Mesodermal cell (in vitro differentiated cells): ENCODE measurements around the gene HPS3.
"Not testable (repeated sequence)": the region's sequence is repeated elsewhere in the genome, so short reads cannot be mapped to it uniquely, and the experiment has no call there.

ENCODE experiments used
- H3K27ac ChIP-seq: 2 replicates; pipeline ENCODE4 v1.7.0; 2013; ENCODE audit warnings: mild to moderate bottlenecking, low read depth, low read length, moderate library complexity; ENCODE audit not compliant: severe bottlenecking
- H3K36me3 ChIP-seq: 2 replicates; pipeline ENCODE4 v1.7.1; 2013; ENCODE audit warnings: mild to moderate bottlenecking, low read length, moderate library complexity; ENCODE audit not compliant: control insufficient read depth, insufficient read depth
- H3K4me1 ChIP-seq: one replicate; pipeline ENCODE4 v1.7.1; 2013; ENCODE audit warnings: mild to moderate bottlenecking, low read length; ENCODE audit not compliant: insufficient read depth, control insufficient read depth, poor library complexity, severe bottlenecking
- H3K4me3 ChIP-seq: 2 replicates; pipeline ENCODE4 v1.7.0; 2013; ENCODE audit warnings: low read length, control low read depth, mild to moderate bottlenecking; ENCODE audit not compliant: insufficient read depth, poor library complexity, severe bottlenecking; ENCODE audit errors: extremely low read depth
- H3K9me3 ChIP-seq: 2 replicates; pipeline ENCODE4 v1.7.1; 2013; ENCODE audit warnings: mild to moderate bottlenecking, low read length, moderate library complexity; ENCODE audit not compliant: control insufficient read depth
- WGBS, 2 experiments: methylation state at CpG; one replicate each; pipeline ENCODE4 v1.1.5; 2013; ENCODE audit warnings: missing lambda C conversion rate in 2 of 2; ENCODE audit not compliant: insufficient coverage in 2 of 2; 5-methylcytosine and 5-hydroxymethylcytosine counted together

HPS3 gene

GRCh38 chr3:149207475-149207874 is 78.0 kb downstream of the HPS3 start:
- Histone ChIP-seq H3K4me1 (no peaks in the 10 kb centered on the region), H3K9me3 (no peaks in the 10 kb centered on the region), H3K27ac (no peak overlapping the region), H3K4me3 (no peak overlapping the region), H3K36me3 (no peaks in the 10 kb centered on the region)
- WGBS, 2 experiments: no CpG with 5 or more reads among the region's 2 CpGs

- H3K4me1 ChIP-seq: no peaks in the 10 kb centered on the region
- H3K9me3 ChIP-seq: no peaks in the 10 kb centered on the region
- WGBS, 2 experiments: 83% methylated on average over 1 of the region's 4 CpGs; no CpG with 5 or more reads in 1 of the 2 experiments
- no peak overlapping the region for H3K4me3 ChIP-seq
- no peak overlapping the region for H3K27ac ChIP-seq
- no peaks in the 10 kb centered on the region for H3K36me3 ChIP-seq
Measured at GRCh38 chr3:149209431-149209830, 80.0 kb downstream of the HPS3 start.

- Histone ChIP-seq H3K9me3 (no peaks in the 10 kb centered on the region), H3K4me1 (peaks cover 6% of the 10 kb centered on the region), H3K36me3 (no peaks in the 10 kb centered on the region), H3K4me3 (no peak overlapping the region), H3K27ac (no peak overlapping the region)
- WGBS, 2 experiments: no CpG with 5 or more reads among the region's 1 CpG
Measured at GRCh38 chr3:149212386-149212785, 82.9 kb downstream of the HPS3 start.

DNA sequence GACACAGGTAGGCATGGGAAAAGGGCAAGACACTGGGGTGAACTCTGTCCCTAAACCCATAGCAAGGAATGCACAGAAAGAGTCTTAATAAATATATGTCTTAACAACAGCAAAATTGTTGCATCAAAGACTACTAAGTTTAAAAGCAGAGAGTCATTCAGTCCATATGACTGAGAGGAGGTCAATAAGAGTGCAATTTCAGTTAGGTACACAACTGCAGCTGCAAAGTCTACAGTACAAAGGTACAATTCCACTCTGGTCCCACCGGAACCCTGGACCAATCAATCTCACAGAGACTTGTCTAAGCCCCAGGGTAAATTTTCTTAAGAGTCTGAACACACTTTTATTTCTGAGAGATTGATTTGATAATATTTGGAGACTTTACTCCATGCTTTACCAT is 85.3 kb downstream of the HPS3 start:
- WGBS, 2 experiments: 80% methylated on average over 1 of the region's 1 CpG; no CpG with 5 or more reads in 1 of the 2 experiments
- H3K4me3 ChIP-seq: no peak overlapping the region
- H3K9me3 ChIP-seq: no peaks in the 10 kb centered on the region
- H3K4me1 ChIP-seq: peaks cover 6% of the 10 kb centered on the region
- no peaks in the 10 kb centered on the region for H3K36me3 ChIP-seq
- no peak overlapping the region for H3K27ac ChIP-seq

DNA sequence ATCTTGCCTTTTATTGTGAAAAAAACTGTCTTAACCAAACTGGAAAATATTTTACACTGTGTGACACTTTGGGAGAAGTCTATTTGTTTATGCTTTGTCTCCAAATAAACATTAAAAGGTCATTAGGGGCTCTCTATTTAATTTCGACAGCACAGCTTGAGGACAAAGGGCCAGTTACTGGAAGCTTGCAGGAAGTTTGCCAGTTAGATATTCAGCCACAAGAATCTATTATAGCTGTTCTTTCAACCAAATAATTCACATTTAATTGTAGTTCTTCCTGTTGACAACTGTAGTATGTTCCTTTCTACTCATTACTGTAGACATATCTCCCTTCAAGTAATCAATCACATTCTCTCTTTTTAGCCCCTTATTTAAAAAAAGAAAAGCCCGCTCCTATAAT is 86.1 kb downstream of the HPS3 start:
- peaks cover 6% of the 10 kb centered on the region for H3K4me1 ChIP-seq
- 67 to 100% methylated on average over 1 of the region's 2 CpGs for WGBS, 2 experiments
- no peak overlapping the region for H3K27ac ChIP-seq
- H3K4me3 ChIP-seq: no peak overlapping the region
- no peaks in the 10 kb centered on the region for H3K36me3 ChIP-seq
- no peaks in the 10 kb centered on the region for H3K9me3 ChIP-seq

DNA sequence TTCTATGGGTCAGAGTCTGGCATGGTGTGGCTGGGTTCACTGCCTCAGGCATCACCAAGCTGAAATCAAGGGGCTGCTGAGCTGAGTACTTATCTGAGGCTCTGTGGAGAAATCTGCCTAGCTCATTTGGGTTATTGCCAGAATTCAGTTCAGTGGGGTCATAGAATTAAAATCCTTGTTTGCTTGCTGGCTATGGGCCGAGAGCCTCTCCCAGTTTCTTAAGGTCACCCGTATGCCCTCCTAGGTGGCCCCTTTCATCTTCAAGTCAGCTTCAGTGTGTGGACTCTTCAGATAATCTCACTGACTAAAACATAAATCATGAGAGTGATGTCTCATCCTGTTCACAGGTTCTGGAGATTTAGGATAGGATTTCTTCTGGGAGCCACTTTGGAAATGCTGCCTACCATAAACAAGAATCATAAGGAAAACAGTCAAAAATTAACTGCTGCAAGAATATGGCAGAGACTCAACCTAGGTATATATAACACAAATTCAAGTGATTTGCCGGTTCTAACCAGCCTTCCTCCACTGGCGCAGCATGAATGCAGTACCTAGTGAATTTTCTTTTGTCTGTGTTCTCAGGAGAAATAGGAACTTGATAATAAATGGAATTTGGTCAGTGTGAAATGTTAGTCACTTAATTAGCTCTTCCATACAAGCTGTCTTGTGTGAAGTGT is 86.9 kb downstream of the HPS3 start:
- 88 to 93% methylated on average over 3 to 4 of the region's 4 CpGs for WGBS, 2 experiments
- H3K4me1 ChIP-seq: peaks cover 6% of the 10 kb centered on the region
- H3K36me3 ChIP-seq: no peaks in the 10 kb centered on the region
- no peak overlapping the region for H3K27ac ChIP-seq
- no peaks in the 10 kb centered on the region for H3K9me3 ChIP-seq
- H3K4me3 ChIP-seq: no peak overlapping the region

GRCh38 chr3:149217347-149217746 is 87.9 kb downstream of the HPS3 start:
- 96% methylated on average over 3 of the region's 5 CpGs; no CpG with 5 or more reads in 1 of the 2 experiments for WGBS, 2 experiments

GRCh38 chr3:149219380-149220121 is 90.1 kb downstream of the HPS3 start:
- not testable (repeated sequence) for H3K4me3 ChIP-seq, H3K9me3 ChIP-seq, H3K27ac ChIP-seq, H3K36me3 ChIP-seq
- WGBS, 2 experiments: no CpG with 5 or more reads among the region's 1 CpG
- peaks cover 11% of the 10 kb centered on the region for H3K4me1 ChIP-seq

More at GRCh38 chr3:149217347-149217746, 87.9 kb downstream of the HPS3 start:
- H3K27ac ChIP-seq: no peak overlapping the region
- no peak overlapping the region for H3K4me3 ChIP-seq
- H3K9me3 ChIP-seq: no peaks in the 10 kb centered on the region
- no peaks in the 10 kb centered on the region for H3K36me3 ChIP-seq
- H3K4me1 ChIP-seq: peaks cover 9% of the 10 kb centered on the region

DNA sequence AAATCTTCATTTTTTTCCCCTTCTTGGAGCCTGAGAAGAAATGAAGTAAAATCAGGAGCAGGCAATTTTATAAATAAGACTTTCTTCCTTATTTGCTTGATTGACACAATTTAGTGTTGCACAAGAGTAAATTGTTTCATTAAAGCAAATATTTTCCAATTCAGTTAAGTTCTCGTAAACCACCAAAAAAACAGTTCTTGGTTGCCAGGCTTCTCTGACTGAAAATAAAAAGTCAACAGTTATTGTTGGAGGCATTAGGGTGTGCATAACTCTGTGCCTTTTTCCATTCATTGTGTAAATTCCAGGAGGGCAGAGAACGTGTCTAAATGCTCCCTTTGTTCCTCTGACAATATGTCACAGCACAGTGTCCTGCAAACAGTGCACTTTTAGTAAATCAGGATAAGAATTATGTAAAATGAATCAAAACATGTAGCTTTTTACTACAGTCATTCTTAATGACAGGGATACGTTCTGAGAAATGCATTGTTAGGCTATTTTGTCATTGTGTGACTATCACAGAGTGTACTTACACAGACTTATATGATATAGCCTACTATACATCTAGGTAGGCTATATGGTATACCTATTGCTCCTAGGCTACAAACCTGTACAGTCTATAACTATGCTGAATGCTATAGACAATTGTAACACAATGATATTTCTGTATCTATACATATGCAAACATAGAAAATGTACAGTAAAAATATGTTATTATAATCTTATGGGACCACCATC is 92.5 kb downstream of the HPS3 start, which contains the start of gene CP:
TSS of gene CP (minus strand) at position 47 of the 735 bp plus-strand sequence. CDS start at position 10, 37 bp downstream.
- no peak within 1 kb of the TSS for H3K4me3 ChIP-seq
- no peak within 1 kb of the TSS for H3K27ac ChIP-seq
- WGBS, 2 experiments: 50% methylated on average over 1 of the region's 3 CpGs; no CpG with 5 or more reads in 1 of the 2 experiments
- no peaks in the 10 kb centered on the region for H3K36me3 ChIP-seq
- no peaks in the 10 kb centered on the region for H3K9me3 ChIP-seq
- H3K4me1 ChIP-seq: peaks cover 20% of the 10 kb centered on the region
